GM10847 (cell line): ENCODE results near the gene POLD4.

Experiments used
- POLR2A ChIP-seq: IDR thresholded peaks from 2 replicates; pipeline ENCODE4 v1.6.1; 2011; ENCODE audit not compliant: insufficient read length; ENCODE audit errors: extremely low read depth

POLD4 gene

DNA sequence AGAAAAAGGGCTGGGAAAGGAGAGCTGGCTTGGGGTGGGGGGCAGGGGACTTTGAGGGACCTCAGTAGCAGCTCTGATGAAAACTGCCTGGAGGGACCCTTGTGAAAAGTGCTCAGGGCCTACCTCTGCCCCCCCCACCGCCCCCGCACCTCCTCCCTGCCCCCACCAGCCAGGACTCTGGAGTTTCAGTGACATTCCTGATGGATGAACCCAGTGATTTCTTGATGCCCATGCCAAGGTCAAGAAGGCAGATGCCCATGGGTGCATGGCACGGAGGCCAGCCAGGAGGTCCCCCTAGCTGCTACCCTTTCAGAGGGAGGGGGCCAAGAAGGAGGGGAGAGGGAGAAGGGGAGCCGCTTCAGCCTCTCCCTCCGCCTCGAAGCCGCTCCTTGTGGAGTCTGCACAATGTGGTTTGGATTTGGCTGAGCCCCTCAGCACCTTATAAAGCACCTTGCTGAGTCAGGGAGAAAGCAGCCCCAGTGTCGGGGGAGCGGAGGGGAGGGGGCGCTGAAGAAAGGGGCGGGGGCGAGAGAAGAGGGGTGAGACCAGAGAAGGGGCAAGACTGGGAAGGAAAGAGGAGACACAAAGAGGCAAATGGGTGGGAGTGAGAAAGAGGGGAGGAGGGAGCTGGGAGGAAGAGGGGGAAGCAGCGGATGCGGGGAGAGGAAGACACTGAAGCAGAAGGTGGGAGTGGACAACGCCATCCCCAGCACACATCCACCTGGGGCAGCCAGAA, 22.1 kb upstream of the POLD4 start:
- no peak for TF ChIP-seq POLR2A

DNA sequence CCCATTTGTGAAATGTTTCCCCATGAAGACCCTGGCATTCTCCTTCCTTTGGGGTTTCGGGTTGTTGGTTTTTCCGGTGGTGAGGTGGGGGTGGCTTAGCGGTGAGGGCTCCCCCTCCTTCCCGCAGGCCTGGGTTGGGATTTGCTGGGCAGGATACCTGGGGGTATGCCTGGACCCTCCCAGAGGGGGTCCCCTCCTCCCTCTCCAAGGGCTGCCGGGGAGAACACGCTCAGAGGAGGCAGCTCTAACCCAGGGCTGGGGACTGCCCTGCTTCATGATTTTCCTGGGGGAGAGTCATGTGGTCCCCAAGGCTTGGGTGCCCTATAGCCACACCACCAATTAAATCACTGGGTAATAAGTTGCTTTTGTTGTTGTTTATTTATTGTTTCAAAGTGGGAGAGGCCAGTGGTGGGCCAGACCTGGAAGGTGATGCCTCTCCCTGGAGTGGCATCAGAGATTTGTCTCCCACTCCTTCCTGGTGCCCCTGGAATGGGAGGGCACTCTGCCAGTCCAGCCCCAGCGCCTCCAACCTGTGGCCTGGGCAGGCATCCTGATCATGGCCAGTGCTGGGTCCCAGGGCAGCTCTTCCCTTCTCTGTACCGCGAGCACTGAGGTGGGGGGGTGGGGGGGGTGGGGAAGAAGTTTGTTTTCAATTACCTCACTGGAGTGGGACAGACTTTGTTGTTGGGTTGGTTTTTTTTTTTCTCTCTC, 21.4 kb upstream of the POLD4 start:
- no peak for TF ChIP-seq POLR2A

DNA sequence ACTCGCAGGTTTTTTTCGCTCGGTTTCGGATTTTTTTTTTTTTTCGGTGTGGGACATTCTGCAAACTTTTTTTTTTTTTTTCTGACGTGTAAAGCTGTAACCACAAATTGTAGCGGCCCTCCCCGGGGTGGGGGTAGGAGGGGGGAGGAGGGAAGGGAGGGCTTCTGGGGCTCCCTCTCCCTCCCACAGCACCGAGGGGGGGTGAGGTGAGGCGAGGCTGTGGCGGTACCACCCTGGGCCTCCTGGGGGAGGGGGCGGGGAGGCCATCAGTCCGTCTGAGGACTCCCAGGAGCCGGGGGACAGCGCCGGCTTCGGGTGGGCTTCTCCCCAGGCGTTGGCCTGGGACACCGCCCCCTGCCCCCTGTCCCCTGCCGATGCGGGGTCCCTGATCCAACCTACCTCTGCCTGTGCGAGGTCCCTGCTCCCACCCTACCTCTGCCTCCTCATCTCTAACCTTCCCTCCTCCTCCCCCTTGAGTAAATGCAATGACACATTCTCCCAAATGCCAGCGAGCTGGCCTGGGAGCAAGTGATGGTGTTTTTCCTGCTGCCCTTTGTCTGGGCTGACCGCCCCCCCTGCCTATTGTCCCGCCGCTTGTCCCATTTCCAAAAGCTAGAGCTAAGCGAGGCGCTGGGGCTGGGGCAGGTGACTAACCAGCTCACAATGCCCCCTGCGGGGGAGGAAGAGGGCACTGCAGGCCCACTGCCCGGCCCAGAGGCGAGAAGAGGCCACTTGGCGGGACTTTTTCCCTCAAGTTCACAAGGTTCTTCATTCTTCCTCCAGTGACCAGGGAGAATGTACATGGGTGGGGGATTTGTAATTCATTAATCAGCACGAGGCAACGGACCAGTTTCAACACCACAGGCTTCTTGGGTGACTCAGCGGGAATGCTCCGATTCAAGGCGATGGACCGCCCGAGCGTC, 20.6 kb upstream of the POLD4 start:
- TF ChIP-seq POLR2A, result no peak

DNA sequence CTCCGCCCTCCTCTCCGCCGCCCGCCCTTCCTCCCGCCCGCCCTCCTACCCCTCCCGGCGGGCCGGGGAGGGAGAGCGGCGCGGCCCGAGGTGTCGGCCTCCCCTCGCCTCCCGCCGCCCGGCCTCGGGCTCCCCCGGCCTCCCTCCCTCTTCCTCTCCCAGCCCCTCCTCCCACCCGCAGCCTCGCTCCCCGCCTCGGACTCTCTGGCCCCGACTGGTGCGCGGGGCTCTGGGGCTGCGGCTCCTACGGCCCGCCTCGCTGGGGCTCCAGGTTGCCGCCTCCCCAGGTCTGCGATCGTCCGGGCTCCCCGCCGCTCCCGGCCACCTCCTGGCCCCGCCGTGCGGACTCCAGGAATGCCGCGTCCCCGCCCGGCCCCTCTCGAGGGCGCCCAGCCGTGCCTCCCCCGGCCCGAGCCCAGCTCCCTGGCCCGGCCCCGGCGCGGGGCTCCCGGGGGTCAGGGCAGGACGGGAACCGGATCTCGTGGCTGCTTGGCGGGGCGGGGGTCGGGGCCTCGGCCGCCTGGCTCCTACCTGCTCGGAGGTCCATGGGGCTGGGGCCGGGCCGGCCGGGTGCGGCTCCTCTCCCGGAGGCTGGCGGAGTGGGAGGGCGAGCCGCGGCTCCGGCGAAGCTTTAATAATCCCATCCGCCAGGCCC, 19.8 kb upstream of the POLD4 start, which contains the start of gene CLCF1:
Gene CLCF1, minus strand, starts transcription at position 606 of the 655 bp plus-strand sequence. Its CDS starts 59 bp downstream, at position 547.
- no peak for TF ChIP-seq POLR2A

DNA sequence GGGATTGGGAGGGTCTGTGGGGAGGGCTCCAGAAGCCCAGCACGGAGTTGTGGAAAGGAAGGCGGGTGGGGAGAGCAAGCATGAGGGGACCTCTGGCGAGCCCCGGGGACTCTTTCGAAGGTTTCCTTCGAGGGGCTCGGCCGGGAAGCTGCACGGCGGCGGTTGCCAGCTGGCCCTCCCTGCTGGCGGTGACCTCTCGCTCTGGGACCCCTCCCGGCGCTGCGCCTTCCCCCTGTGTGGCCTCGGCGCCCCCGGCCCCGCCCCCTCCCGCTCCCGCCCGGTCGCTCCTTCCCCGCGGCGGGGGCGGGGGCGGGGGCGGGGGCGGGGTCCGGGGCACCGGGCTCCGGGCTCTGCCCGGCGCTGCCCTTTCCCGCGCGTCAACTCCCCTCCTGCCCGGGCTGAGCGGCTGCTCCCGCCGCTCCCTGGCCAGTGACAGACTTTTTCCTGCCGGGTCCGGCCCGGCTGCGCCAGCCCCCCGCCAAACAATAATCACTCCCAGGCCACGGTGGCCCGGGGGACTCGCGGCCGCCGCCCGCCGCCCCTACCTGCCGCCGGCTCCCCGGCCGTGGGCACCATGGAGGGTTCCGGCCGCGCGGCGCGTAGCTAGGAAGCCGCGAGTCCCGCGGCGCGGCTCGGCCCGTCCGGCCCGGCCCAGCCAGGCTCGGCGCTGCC, 19.1 kb upstream of the POLD4 start:
- TF ChIP-seq POLR2A, result no peak

DNA sequence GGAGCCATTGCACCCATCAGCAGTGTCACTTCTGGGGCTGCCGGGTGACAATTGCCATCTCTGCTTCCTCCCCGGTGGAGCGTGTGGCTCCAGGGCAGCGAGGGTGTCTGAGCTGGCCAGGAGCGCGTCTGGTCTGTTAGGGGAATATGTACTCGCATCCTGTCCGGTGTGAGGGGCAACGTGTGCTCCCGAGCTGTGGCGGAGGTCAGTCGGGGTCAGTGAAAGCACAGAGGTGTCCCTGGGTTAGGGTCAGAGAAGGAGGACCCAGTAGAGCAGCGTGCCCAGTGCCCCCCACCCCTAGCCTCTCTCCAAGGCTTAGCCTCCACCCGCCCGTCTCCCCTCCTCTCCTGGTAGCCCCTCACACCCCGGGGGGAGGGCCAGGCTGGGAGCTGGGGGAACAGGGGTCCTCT, 18.6 kb upstream of the POLD4 start:
- TF ChIP-seq POLR2A, result no peak

DNA sequence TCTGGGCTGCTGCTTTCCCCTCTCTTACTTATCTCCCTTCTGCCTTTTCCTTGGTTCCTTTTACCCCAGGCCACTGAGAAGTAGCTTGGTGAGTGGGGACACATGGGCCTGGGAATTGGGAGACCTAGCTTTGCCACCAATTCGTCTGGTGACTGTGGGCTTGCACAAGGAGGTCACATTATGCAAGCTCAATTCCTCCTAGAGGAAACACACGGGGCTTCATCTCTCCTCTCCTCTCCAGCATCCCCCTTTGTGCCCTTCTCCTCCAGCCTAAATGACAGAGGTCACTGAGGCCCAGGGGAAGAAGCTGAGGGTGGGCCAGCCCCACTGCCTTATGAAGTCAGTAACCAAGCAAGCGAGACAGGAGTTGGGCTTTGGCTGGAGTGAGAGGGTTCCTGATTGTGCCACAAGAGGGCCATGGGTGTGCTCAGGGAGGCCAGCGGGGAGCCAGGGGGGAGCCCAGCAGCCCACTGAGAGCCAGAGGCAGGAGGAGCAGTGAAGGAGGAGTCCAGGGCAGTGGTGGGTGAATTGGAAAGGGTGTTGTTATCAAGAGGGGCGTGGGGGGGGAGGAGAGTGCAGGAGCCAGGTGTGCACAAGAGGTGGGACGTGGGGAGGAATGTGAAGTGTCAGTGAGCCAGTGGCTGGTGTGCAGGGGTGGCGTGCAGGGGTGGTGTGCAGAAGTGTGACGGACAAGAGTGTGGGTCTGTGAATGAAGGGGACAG, 18.0 kb upstream of the POLD4 start:
- no peak for TF ChIP-seq POLR2A

DNA sequence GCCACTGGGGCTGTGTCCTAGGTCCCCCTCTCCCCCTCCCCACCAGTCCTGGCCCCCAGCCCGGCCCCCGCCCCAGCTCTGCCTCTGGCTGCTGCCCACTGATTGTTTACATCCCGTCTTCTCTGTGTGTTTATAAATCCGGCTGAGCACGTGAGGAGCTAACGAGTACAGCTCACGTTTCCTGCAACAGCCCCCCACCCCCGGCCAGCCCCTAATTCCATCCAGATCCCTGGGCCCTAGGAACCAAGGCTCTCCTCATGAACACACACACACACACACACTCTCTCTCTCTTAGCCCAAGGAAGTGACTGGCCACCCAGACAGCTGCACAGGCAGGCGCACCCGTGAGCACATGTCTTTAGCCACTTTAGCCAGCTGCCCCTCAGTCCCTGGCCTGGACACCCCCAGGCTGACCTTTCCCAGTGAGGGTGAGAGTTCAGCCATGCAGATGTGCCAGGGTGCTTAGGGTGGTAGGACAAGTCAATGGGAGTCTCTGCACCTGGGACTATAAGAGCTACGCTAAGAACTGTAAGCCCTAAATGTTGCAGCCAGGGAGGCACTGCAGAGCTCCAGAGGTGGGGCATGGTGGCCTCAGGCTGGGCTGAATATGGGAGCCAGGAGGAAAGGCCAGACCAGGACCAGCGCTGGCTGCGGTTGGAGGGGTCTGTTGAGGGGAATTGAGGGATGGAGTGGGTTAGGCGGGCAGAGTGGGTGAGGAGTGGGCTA, 17.2 kb upstream of the POLD4 start:
- TF ChIP-seq POLR2A, result no peak

DNA sequence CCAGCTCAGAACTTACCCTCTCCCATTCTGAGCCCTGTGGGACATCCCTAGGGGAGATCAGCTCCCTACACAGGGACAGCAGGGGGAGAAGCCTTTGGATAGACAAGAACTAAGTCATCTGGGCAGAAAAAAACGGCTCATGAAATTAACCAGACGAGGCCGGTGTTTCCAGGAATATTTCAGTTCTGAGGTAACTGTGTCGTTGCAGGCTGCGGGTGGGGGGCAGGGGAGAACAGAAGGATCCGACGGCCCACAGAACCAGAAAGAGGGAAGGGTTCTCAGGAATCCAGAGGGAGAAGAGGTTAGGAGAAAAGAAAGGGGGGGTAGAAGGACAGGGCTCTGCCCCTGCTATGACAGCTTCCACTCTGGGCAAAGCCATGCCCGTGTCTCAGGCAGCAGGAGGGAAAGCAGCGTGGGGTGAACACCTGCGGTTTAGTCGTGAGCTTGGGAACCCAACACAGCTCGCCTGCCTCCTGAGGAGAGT, 16.5 kb upstream of the POLD4 start:
- no peak for TF ChIP-seq POLR2A

DNA sequence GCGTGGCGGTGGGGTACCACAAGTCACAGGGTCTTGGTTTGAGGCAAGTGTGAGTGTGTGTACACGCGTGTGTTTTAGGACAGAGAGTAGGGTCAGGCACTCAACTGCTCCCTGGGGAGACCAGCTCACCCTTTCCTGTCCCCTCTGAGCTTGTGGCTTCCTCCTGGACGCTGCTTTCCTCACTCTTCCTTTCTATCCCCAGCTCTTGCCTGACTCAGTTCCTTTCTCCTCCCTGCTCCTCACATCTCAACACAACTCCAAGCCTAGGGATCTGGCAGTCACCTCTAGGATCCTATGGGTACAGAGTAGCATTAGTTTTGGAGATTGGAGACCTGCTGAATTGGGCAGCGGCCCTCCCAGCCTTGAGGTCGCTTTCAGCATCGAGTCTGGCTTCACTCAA, 15.9 kb upstream of the POLD4 start:
- TF ChIP-seq POLR2A, result no peak

DNA sequence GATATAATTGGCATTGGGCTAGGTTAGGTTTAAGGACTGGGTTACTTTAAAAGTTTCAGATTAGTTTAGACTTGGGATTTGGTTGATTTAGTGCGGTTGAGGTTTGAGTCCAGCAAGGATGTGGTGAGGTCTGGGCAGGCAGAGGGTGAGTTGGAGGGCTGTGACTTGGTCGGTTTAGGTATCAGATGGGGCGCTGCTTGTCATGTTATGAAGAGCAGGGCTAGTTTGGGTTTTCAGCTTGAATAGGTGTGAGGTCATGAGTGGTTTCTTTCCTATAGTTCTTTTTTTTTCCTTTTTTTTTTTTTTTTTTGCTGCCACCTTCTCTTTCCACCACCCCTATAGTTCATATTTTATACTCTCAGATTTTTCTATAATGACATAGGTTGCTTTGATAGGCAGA, 15.3 kb upstream of the POLD4 start:
- TF ChIP-seq POLR2A, result no peak

DNA sequence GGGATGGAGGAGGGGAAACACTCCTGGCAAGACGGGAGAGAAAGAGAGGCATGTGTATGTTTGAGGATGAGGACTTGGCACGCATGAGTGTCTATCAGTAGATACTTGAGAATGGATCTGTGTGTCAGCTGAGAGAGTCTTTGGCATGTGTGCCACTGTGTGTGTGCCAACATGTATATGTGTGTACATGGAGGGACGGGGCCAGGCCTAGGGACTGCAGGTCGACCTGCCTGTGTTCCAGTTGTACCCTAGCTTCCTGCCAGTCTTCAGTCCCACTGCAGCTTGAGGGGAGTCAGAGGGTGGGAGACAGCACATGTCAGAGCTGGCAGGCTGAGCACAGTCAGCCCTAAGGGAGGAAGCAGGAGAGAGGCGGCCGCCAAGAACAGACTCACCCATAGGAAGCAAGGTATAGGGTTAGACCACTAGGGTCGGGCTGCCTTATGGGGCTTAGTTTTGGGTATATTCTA, 14.4 kb upstream of the POLD4 start:
- TF ChIP-seq POLR2A, result no peak
